ENCODE data around the gene ARMH3. TPM values are rescaled to one million over a fixed set of nuclear protein-coding genes. Genes with fewer than 3 reads are reported as not detected.
A peak's percentile ranks its signal among the peaks of the same experiment; 100 is the strongest.

Gene ARMH3
- total RNA-seq, 1 experiment from 2014 or later: 8.2 TPM

- no peaks in the 10 kb centered on the region for H3K36me3 ChIP-seq
- no peaks in the 10 kb centered on the region for H3K27me3 ChIP-seq (replicated peaks)
- H3K4me1 ChIP-seq (replicated peaks): no peaks in the 10 kb centered on the region
- no peak overlapping the region for H3K27ac ChIP-seq
- no peak for DNase-seq (ENCODE audit: low read depth in 1 of 2, low spot score in 2 of 2)
- no peaks in the 10 kb centered on the region for H3K9me3 ChIP-seq (replicated peaks)
- H3K4me3 ChIP-seq: no peak overlapping the region
Observed at GRCh38 chr10:101848408-101848807, 207.6 kb downstream of the ARMH3 start.

GRCh38 chr10:101845893-101846292 lies 210.1 kb downstream of the ARMH3 start:
- Histone ChIP-seq H3K9me3 (replicated peaks) (no peaks in the 10 kb centered on the region), H3K27ac (no peak overlapping the region), H3K36me3 (no peaks in the 10 kb centered on the region)

DNA sequence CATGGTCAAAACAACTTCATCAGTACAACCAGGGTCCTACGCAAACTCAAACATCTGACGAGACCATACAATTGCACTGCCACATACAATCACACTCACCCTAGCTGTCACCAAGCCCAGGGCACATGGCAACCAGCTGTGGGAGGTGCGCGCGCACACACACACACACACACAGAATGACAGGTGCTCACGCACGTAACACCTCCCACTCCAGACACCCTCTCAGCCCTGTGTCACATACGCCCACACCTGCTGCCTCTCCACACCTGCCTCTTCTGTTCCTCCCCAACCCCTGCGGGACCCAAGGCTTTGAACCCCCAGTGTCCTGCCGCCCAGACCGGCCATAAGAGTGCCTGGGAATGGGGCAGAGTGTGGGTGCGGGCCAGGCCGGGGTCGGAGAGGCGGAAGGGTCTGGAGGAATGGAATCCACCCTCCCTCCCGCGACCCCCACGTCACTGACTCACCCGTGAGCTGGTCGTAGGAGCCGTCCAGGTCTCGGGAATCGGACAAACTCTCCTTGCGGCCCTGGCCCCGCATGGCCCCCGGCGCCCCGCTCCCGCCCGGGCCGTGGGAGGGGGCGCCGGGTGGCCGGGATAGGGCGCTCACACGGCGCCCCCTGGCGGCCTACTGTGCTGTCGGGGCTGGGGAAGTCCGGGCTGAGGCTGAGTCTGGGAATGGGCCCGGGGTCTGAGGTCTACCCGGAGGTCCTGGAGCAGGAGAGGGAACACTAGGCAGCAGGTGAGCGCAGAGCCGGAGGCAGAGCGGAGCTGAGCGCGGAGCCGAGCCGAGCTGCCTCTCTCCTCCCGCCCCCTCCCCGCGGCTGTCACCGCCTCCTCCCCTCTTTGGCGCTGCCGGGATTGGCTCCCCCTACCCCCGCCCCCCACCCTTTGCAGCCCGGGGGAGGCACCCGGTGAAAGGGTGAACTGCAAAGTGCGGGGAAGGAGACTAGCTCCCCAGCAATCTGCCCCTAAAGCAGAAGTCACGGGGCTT lies 212.6 kb downstream of the ARMH3 start, which contains the start of gene KCNIP2:
TSS of gene KCNIP2 (minus strand) at position 769 of the 990 bp plus-strand sequence. CDS start at position 537, 232 bp downstream.
- Histone ChIP-seq H3K9me3 (replicated peaks) (no peaks in the 10 kb centered on the region), H3K4me3 (no peak within 1 kb of the TSS), H3K36me3 (no peaks in the 10 kb centered on the region), H3K27ac (no peak within 1 kb of the TSS), H3K4me1 (replicated peaks) (peaks cover 15% of the 10 kb centered on the region), H3K27me3 (replicated peaks) (no peaks in the 10 kb centered on the region)
- no peak for DNase-seq (ENCODE audit: low read depth in 1 of 2, low spot score in 2 of 2)

More at GRCh38 chr10:101845893-101846292, 210.1 kb downstream of the ARMH3 start:
- Histone ChIP-seq H3K4me3 (no peak overlapping the region), H3K4me1 (replicated peaks) (peaks cover 7% of the 10 kb centered on the region), H3K27me3 (replicated peaks) (no peaks in the 10 kb centered on the region)
- DNase-seq (ENCODE audit: low read depth in 1 of 2, low spot score in 2 of 2): no peak

DNA sequence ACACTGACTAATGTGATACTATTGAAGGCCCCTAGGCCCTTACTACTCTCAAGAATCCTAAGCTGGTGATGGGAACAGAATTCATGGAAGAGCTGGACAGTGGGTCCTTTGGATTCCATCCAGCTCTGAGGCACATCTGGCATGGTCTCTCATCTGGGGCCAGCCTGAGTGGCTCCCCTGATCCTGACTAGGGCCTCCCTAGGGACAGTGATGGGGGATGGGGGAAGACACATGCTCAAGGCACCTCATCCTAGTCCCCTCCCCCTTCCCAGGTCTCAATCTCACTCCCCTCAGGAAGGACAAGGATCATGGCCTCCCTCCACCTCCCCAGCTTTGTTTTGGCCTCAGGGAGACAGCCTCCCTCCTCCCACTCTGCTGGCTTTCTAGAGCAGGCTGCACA lies 214.1 kb downstream of the ARMH3 start:
- no peak for DNase-seq (ENCODE audit: low read depth in 1 of 2, low spot score in 2 of 2)
- H3K9me3 ChIP-seq (replicated peaks): no peaks in the 10 kb centered on the region
- peaks cover 15% of the 10 kb centered on the region for H3K4me1 ChIP-seq (replicated peaks)
- no peaks in the 10 kb centered on the region for H3K36me3 ChIP-seq
- no peak overlapping the region for H3K4me3 ChIP-seq
- H3K27me3 ChIP-seq (replicated peaks): no peaks in the 10 kb centered on the region
- no peak overlapping the region for H3K27ac ChIP-seq

GRCh38 chr10:101840741-101841453 lies 215.1 kb downstream of the ARMH3 start:
- peak; percentile 85 for DNase-seq (ENCODE audit: low read depth in 1 of 2, low spot score in 2 of 2)
- H3K27ac ChIP-seq: no peak overlapping the region
- peak overlapping the region; percentile 22 for H3K4me3 ChIP-seq
- H3K4me1 ChIP-seq (replicated peaks): peaks cover 15% of the 10 kb centered on the region
- no peaks in the 10 kb centered on the region for H3K36me3 ChIP-seq
- no peaks in the 10 kb centered on the region for H3K9me3 ChIP-seq (replicated peaks)
- H3K27me3 ChIP-seq (replicated peaks): no peaks in the 10 kb centered on the region

- Histone ChIP-seq H3K9me3 (replicated peaks) (no peaks in the 10 kb centered on the region), H3K27me3 (replicated peaks) (no peaks in the 10 kb centered on the region), H3K27ac (no peak overlapping the region), H3K36me3 (no peaks in the 10 kb centered on the region), H3K4me3 (no peak overlapping the region), H3K4me1 (replicated peaks) (peaks cover 15% of the 10 kb centered on the region)
- DNase-seq (ENCODE audit: low read depth in 1 of 2, low spot score in 2 of 2): no peak
Observed at GRCh38 chr10:101840102-101840684, 215.8 kb downstream of the ARMH3 start.

GRCh38 chr10:101839416-101840063 lies 216.4 kb downstream of the ARMH3 start:
- Histone ChIP-seq H3K27ac (no peak overlapping the region), H3K4me1 (replicated peaks) (peaks cover 15% of the 10 kb centered on the region), H3K36me3 (no peaks in the 10 kb centered on the region), H3K9me3 (replicated peaks) (no peaks in the 10 kb centered on the region), H3K27me3 (replicated peaks) (no peaks in the 10 kb centered on the region), H3K4me3 (no peak overlapping the region)
- no peak for DNase-seq (ENCODE audit: low read depth in 1 of 2, low spot score in 2 of 2)

- Histone ChIP-seq H3K4me1 (replicated peaks) (peaks cover 15% of the 10 kb centered on the region), H3K27ac (no peak overlapping the region), H3K9me3 (replicated peaks) (no peaks in the 10 kb centered on the region), H3K4me3 (no peak overlapping the region), H3K27me3 (replicated peaks) (no peaks in the 10 kb centered on the region), H3K36me3 (no peaks in the 10 kb centered on the region)
- no peak for DNase-seq (ENCODE audit: low read depth in 1 of 2, low spot score in 2 of 2)
Observed at GRCh38 chr10:101839002-101839401, 217.0 kb downstream of the ARMH3 start.

GRCh38 chr10:101838416-101838970 lies 217.5 kb downstream of the ARMH3 start:
- Histone ChIP-seq H3K4me1 (replicated peaks) (peaks cover 15% of the 10 kb centered on the region), H3K36me3 (no peaks in the 10 kb centered on the region), H3K27ac (no peak overlapping the region), H3K27me3 (replicated peaks) (no peaks in the 10 kb centered on the region), H3K9me3 (replicated peaks) (no peaks in the 10 kb centered on the region), H3K4me3 (no peak overlapping the region)
- no peak for DNase-seq (ENCODE audit: low read depth in 1 of 2, low spot score in 2 of 2)

- no peak for DNase-seq (ENCODE audit: low read depth in 1 of 2, low spot score in 2 of 2)
- Histone ChIP-seq H3K27me3 (replicated peaks) (no peaks in the 10 kb centered on the region), H3K4me3 (no peak overlapping the region)
Observed at GRCh38 chr10:101837748-101838147, 218.2 kb downstream of the ARMH3 start.

DNA sequence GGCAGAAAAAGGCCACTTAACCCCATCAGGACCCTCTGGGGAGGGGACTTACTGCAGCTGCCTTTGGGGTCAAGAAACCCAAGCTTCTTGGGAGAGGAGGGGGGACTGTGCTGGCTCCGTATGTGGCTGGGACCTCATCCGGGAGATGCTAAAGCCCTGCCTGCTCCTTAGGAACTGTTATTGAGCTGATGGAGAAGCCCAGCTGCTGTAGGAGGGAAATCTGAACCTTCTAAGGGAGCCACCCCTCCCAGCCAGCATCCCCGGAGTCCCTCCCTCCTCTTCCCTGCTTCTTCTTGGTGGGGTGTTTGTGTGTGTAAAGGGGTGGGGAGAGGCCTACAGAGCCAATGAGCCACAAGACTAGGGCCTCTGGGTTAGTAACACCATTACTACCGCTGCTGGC lies 220.6 kb downstream of the ARMH3 start:
- Histone ChIP-seq H3K4me3 (no peak overlapping the region), H3K27me3 (replicated peaks) (no peaks in the 10 kb centered on the region)

More at GRCh38 chr10:101837748-101838147, 218.2 kb downstream of the ARMH3 start:
- no peaks in the 10 kb centered on the region for H3K36me3 ChIP-seq
- H3K4me1 ChIP-seq (replicated peaks): peaks cover 15% of the 10 kb centered on the region
- no peak overlapping the region for H3K27ac ChIP-seq
- H3K9me3 ChIP-seq (replicated peaks): no peaks in the 10 kb centered on the region

GRCh38 chr10:101834341-101834740 lies 221.6 kb downstream of the ARMH3 start:
- DNase-seq (ENCODE audit: low read depth in 1 of 2, low spot score in 2 of 2): no peak
- H3K4me1 ChIP-seq (replicated peaks): peaks cover 18% of the 10 kb centered on the region
- H3K27me3 ChIP-seq (replicated peaks): no peaks in the 10 kb centered on the region
- H3K27ac ChIP-seq: no peak overlapping the region
- no peaks in the 10 kb centered on the region for H3K36me3 ChIP-seq
- no peak overlapping the region for H3K4me3 ChIP-seq
- no peaks in the 10 kb centered on the region for H3K9me3 ChIP-seq (replicated peaks)

More for the DNA sequence above, 220.6 kb downstream of the ARMH3 start:
- no peak for DNase-seq (ENCODE audit: low read depth in 1 of 2, low spot score in 2 of 2)
- Histone ChIP-seq H3K9me3 (replicated peaks) (no peaks in the 10 kb centered on the region), H3K4me1 (replicated peaks) (peaks cover 16% of the 10 kb centered on the region), H3K36me3 (no peaks in the 10 kb centered on the region), H3K27ac (no peak overlapping the region)

GRCh38 chr10:101833466-101833865 lies 222.5 kb downstream of the ARMH3 start:
- no peaks in the 10 kb centered on the region for H3K27me3 ChIP-seq (replicated peaks)
- no peak overlapping the region for H3K27ac ChIP-seq
- no peaks in the 10 kb centered on the region for H3K36me3 ChIP-seq
- peaks cover 18% of the 10 kb centered on the region for H3K4me1 ChIP-seq (replicated peaks)
- no peak for DNase-seq (ENCODE audit: low read depth in 1 of 2, low spot score in 2 of 2)
- no peaks in the 10 kb centered on the region for H3K9me3 ChIP-seq (replicated peaks)
- no peak overlapping the region for H3K4me3 ChIP-seq

Measured in SJSA1 (cell line).